GM12892 (cell line): ENCODE measurements around the gene ZNF135.

ENCODE experiments used
- POLR2A ChIP-seq: IDR thresholded peaks from 2 replicates; pipeline ENCODE4 v1.6.1; 2011; ENCODE audit warnings: low read depth, low read length, control low read depth
- POLR2AphosphoS5 ChIP-seq: IDR thresholded peaks from 2 replicates; pipeline ENCODE4 v1.6.1; 2011; ENCODE audit warnings: low read depth, low read length, control low read depth
- TAF1 ChIP-seq: IDR thresholded peaks from 2 replicates; pipeline ENCODE4 v1.6.1; 2011; ENCODE audit warnings: low read depth, mild to moderate bottlenecking, control low read depth, low read length, borderline replicate concordance

DNA sequence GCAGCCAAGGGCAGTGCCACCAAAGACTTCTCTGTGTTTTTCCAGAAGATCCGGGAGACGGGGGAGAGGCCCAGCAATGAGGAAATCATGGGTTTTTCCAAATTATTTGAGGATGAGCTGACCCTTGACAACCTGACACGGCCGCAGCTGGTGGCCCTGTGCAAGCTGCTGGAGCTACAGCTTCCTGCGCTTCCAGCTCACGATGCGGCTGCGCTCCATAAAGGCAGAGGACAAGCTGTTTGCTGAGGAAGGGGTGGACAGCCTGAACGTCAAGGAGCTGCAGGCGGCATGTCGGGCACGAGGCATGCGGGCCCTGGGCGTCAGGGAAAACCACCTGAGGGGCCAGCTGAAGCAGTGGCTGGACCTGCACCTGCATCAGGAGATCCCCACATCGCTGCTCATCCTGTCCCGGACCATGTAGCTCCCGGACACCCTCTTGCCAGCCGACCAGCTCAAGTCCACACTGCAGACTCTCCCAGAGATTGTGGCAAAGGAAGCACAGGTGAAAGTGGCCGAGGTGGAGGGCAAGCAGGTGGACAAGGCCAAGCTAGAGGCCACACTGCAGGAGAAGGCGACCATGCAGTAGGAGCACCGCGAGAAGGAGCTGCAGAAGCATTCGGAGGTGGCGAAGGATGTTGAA is 13.6 kb upstream of the ZNF135 start:
- TF ChIP-seq TAF1 (no peak), POLR2AphosphoS5 (no peak), POLR2A (no peak)
